Epithelial cell of proximal tubule (primary cell): Measurements from ENCODE around the gene FAM78A. TPM values are rescaled to one million over a fixed set of nuclear protein-coding genes. Genes with fewer than 3 reads are reported as not detected.

Experiments
- DNase-seq: peaks from one replicate; pipeline ENCODE4 v3.0.0-alpha.2; 2011; ENCODE audit warnings: low read depth
- H3K4me3 ChIP-seq: 2 replicates; pipeline ENCODE4 v1.5.1; 2011; ENCODE audit warnings: low read depth, mild to moderate bottlenecking, low read length
- total RNA-seq: library from RNA; depleted of rRNA; stranded (reverse); fragments of >200 nt; gene quantifications from 2 replicates; pipeline ENCODE4 v1.2.3, GENCODE V29; 2015
- TF ChIP-seq, protein P1 (sequence below): conservative IDR thresholded peaks from 2 replicates; pipeline ENCODE4 v1.5.1; 2012; ENCODE audit warnings: low read depth, mild to moderate bottlenecking, low read length

FAM78A gene
- total RNA-seq, 1 donor from 2014 or later, result under 0.01 TPM

DNA sequence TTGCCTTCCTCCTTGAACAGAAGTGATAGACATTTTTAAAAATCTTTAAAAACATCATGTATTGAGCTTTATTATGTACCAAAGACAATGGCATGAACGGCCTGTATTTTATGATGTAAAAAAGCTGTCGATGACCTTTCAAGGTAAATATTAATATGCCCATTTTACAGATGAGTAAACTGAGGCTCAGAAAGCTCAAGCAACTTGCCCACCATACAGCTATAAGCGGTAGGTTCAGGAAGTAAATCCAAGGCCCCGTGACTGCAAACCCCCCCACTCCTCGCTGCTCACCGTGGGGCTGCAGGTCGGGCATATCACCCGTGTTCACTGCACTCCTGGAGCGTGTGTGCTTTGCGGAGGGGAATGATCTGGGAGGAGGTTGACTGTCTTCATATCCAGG is 16.6 kb upstream of the FAM78A start:
- no peak overlapping the region for H3K4me3 ChIP-seq
- DNase-seq, result no peak
- TF ChIP-seq, protein P1, sequence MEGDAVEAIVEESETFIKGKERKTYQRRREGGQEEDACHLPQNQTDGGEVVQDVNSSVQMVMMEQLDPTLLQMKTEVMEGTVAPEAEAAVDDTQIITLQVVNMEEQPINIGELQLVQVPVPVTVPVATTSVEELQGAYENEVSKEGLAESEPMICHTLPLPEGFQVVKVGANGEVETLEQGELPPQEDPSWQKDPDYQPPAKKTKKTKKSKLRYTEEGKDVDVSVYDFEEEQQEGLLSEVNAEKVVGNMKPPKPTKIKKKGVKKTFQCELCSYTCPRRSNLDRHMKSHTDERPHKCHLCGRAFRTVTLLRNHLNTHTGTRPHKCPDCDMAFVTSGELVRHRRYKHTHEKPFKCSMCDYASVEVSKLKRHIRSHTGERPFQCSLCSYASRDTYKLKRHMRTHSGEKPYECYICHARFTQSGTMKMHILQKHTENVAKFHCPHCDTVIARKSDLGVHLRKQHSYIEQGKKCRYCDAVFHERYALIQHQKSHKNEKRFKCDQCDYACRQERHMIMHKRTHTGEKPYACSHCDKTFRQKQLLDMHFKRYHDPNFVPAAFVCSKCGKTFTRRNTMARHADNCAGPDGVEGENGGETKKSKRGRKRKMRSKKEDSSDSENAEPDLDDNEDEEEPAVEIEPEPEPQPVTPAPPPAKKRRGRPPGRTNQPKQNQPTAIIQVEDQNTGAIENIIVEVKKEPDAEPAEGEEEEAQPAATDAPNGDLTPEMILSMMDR, result no peak

DNA sequence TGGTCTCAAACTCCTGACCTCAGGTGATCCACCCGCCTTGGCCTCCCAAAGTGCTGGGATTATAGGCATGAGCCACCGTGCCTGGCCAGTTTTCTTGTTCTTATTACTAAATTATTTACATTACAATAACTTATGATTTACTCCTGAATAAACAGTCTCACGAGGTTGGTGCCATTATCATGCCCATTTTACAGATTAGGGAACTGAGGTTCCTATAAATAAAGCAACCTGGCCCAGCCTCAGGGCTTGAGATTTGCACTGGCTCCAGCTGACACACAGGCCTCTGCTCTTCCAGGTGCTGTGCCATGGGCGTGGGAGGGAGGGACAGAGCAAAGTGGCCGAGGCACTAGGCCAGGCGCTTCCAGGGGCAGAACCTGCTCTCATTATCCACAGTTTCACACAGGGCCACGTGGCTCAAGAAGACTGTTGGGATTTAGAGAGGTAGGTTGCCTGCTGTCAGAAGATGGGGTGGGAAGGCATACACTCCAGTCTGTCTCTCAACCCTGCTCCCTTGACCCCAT is 15.5 kb upstream of the FAM78A start:
- no peak for DNase-seq
- H3K4me3 ChIP-seq, result no peak overlapping the region
- TF ChIP-seq, protein P1, result no peak

DNA sequence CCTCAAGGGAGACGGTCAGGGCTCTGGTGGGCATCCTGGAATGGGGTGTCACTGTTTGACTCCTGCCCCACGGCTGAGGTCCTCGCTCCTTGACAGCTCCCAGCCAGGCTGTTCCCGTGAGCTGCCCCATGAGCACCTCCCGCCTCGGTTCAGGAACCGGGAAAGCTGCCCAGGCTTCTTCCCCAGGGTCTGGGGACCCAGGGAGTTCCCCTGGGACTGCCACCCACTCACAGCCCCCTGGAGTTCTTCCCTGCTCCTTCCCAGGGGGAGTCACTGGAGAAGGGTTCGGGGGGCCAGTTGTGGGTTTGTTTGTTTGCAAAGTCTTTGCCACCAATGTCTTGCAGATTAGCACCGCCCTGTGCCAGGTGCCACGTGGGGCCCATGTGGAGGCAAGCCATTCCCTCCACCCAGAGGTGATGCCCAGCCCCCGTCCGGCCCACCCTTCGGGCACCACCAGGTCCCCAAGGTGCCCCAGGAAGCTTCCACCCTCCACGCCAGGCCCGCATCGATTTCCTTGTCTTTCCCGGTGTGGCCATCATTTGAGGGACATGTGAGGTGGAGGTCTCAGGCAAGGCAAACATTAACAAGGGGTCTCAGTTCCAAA is 14.6 kb upstream of the FAM78A start:
- peak overlapping the region; percentile 58 for H3K4me3 ChIP-seq
- no peak for DNase-seq
- TF ChIP-seq, protein P1, result no peak

DNA sequence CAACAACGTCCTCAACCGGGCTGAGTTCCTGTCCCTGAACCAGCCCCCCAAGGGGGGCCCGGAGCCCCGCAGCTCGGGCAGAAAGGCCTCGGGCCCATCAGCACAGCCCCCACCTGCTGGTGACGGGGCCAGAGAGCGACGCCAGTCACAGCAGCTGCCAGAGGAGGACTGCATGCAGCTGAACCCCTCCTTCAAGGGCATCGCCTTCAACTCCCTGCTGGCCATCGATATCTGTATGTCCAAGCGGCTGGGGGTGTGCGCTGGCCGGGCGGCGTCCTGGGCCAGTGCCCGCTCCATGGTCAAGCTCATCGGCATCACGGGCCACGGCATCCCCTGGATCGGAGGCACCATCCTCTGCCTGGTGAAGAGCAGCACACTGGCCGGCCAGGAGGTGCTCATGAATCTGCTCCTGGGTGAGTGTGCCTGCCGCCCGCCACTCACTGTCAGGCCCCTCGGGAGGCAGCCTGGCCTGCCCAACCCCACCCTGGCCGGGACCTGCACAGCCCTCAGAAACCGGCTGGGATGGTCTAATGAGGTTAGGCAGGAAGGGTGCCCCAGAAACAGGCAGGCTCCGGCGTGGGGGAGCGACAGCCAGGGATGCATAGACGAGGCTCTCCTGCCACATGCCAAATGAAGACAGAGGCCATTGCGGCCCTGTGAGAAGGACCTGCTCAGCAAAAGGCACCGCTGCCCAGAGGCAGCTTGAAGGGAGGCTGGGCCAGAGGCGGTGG is 13.9 kb upstream of the FAM78A start:
- TF ChIP-seq, protein P1, result no peak
- H3K4me3 ChIP-seq, result peak overlapping the region; percentile 58
- DNase-seq, result no peak

DNA sequence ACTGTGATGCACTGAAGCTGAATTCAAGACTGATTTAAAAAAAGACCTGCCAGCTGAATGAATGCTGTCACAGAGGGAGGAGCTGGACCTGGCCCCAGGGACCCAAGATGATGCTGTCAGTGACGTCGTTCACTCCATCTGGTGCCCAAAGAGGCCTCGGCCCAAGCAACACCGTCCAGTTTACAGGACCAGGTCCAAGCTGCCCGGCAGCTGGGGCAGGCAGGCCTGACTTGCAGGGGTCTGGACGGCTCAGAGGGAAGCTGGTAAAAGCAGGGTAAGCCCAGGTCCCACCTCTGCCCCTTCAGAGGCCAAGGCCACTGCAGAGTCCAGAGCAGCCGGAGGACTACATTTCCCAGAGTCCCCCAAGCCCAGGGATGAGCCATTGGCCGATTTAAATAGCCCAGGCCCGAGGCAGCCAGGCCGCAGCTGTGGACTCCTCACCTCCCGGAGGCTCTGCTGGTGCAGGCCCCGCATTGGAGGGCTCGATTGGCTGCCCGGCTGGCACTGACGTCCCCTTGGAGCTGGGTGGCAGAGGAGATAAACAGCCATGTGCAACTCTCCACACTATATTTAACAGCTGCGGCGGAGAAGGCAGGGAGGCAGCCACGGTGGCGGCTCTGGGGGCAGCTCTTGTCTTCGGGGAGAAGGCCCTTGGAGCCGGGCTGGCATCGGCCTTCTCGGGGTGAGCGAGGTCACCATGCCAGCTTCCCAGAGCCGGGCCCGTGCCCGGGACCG is 13.2 kb upstream of the FAM78A start, which contains the start of gene PLPP7:
TSS of gene PLPP7 (plus strand) at position 423 of the 735 bp plus-strand sequence. CDS start at position 698, 275 bp downstream.
- H3K4me3 ChIP-seq, result peak within 1 kb of the TSS; percentile 58
- DNase-seq, result no peak
- TF ChIP-seq, protein P1, result no peak

DNA sequence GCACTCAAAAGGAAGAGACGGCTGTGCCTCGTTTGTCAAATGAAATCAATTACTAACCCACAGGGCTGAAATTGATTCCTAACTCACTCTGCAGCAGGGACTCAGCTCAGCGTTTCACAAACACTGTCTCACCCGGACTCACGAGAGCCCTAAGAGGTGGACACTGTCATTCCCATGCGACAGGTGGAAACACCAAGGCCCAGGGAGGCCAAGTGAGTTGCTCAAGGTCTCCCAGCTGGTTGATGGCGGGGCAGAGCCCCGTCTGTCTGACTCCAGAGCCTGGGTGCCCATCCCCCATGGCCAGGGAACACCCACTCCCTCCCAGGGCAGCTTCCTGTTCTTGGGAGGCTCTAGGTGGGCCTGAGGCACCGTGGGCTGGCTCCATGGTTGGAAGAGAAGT is 11.9 kb upstream of the FAM78A start:
- TF ChIP-seq, protein P1, result no peak
- no peak for DNase-seq
- H3K4me3 ChIP-seq, result no peak overlapping the region
